GM23338 (cell line): ENCODE data around the gene NEO1. TPM values are rescaled to one million over a fixed set of nuclear protein-coding genes. Genes with fewer than 3 reads are reported as not detected.

ENCODE experiments used
- POLR2AphosphoS5 ChIP-seq: IDR thresholded peaks from 2 replicates; pipeline ENCODE4 v1.6.1; 2016; ENCODE audit warnings: antibody characterized with exemption, low read depth
- STAT1 ChIP-seq: IDR thresholded peaks from one replicate; pipeline ENCODE4 v1.6.1; 2016; ENCODE audit warnings: antibody characterized with exemption; ENCODE audit not compliant: unreplicated experiment
- ZNF114 ChIP-seq: fragments of 250-450 bp; sonication (Bioruptor Pico); IDR thresholded peaks from 2 replicates; pipeline ENCODE4 v1.5.0; 2020; ENCODE audit warnings: mild to moderate bottlenecking, moderate library complexity
- ZNF331 ChIP-seq: fragments of 250-450 bp; sonication (Bioruptor Pico); IDR thresholded peaks from 2 replicates; pipeline ENCODE4 v1.5.0; 2020; ENCODE audit warnings: low read depth, mild to moderate bottlenecking, moderate library complexity
- polyA plus RNA-seq: library from polyadenylated mRNA; unstranded; fragments of >200 nt; fragmentation: Nextera tagmentation; extraction: Ambion mirVana; gene quantifications from 2 replicates; pipeline ENCODE4 v1.2.1, GENCODE V29; 2016
- total RNA-seq: library from RNA; depleted of rRNA; stranded (reverse); fragments of >200 nt; shearing (Covaris generic); gene quantifications from 2 replicates; pipeline ENCODE4 v1.2.3, GENCODE V29; 2014
- TF ChIP-seq, protein P1 (sequence below): fragments of 250-450 bp; sonication (Bioruptor Pico); IDR thresholded peaks from 2 replicates; pipeline ENCODE4 v1.5.0; 2020; ENCODE audit warnings: mild to moderate bottlenecking, moderate library complexity
- TF ChIP-seq, protein P2 (sequence below): IDR thresholded peaks from 2 replicates; pipeline ENCODE4 v1.6.1; 2016; ENCODE audit warnings: antibody characterized with exemption
- TF ChIP-seq, protein P3 (sequence below), 2 experiments: fragments of 200-600 bp in 1 of 2; sonication (generic) in 1 of 2; conservative IDR thresholded peaks; 2 replicates each; pipeline versions ENCODE4 v1.5.1 to v1.6.1; 2016 to 2017; ENCODE audit warnings: antibody characterized with exemption in 2 of 2, low read depth in 2 of 2, mild to moderate bottlenecking in 2 of 2, moderate library complexity in 1 of 2

The NEO1 gene
- total and polyA plus RNA-seq, 2 experiments from 2014 or later = 8.4 to 45.8 TPM

DNA sequence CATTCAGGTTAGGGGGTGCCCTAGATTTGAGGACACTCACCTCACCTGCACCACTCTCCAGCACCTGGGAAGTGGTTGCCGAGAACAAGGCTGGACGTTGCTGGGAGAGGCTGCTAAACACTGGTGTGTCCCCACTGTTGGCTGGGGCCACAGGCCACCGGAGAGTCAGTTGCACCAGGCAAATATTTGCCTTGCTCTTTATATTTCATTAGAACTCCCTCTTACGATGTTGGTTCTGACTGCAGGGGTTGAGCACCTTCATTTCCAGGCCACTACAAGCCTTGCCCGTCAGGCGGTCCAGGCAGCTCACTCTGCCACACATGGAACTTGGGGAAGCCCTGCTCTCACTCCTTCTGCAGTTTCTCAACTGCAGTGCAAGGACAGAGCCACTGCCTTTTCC lies 285.8 kb downstream of the NEO1 start (continued):
- TF ChIP-seq, protein P1, sequence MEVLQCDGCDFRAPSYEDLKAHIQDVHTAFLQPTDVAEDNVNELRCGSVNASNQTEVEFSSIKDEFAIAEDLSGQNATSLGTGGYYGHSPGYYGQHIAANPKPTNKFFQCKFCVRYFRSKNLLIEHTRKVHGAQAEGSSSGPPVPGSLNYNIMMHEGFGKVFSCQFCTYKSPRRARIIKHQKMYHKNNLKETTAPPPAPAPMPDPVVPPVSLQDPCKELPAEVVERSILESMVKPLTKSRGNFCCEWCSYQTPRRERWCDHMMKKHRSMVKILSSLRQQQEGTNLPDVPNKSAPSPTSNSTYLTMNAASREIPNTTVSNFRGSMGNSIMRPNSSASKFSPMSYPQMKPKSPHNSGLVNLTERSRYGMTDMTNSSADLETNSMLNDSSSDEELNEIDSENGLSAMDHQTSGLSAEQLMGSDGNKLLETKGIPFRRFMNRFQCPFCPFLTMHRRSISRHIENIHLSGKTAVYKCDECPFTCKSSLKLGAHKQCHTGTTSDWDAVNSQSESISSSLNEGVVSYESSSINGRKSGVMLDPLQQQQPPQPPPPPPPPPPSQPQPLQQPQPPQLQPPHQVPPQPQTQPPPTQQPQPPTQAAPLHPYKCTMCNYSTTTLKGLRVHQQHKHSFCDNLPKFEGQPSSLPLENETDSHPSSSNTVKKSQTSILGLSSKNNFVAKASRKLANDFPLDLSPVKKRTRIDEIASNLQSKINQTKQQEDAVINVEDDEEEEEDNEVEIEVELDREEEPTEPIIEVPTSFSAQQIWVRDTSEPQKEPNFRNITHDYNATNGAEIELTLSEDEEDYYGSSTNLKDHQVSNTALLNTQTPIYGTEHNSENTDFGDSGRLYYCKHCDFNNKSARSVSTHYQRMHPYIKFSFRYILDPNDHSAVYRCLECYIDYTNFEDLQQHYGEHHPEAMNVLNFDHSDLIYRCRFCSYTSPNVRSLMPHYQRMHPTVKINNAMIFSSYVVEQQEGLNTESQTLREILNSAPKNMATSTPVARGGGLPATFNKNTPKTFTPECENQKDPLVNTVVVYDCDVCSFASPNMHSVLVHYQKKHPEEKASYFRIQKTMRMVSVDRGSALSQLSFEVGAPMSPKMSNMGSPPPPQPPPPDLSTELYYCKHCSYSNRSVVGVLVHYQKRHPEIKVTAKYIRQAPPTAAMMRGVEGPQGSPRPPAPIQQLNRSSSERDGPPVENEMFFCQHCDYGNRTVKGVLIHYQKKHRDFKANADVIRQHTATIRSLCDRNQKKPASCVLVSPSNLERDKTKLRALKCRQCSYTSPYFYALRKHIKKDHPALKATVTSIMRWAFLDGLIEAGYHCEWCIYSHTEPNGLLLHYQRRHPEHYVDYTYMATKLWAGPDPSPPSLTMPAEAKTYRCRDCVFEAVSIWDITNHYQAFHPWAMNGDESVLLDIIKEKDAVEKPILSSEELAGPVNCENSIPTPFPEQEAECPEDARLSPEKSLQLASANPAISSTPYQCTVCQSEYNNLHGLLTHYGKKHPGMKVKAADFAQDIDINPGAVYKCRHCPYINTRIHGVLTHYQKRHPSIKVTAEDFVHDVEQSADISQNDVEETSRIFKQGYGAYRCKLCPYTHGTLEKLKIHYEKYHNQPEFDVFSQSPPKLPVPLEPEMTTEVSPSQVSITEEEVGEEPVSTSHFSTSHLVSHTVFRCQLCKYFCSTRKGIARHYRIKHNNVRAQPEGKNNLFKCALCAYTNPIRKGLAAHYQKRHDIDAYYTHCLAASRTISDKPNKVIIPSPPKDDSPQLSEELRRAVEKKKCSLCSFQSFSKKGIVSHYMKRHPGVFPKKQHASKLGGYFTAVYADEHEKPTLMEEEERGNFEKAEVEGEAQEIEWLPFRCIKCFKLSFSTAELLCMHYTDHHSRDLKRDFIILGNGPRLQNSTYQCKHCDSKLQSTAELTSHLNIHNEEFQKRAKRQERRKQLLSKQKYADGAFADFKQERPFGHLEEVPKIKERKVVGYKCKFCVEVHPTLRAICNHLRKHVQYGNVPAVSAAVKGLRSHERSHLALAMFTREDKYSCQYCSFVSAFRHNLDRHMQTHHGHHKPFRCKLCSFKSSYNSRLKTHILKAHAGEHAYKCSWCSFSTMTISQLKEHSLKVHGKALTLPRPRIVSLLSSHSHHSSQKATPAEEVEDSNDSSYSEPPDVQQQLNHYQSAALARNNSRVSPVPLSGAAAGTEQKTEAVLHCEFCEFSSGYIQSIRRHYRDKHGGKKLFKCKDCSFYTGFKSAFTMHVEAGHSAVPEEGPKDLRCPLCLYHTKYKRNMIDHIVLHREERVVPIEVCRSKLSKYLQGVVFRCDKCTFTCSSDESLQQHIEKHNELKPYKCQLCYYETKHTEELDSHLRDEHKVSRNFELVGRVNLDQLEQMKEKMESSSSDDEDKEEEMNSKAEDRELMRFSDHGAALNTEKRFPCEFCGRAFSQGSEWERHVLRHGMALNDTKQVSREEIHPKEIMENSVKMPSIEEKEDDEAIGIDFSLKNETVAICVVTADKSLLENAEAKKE = no peak
- no peak for TF ChIP-seq POLR2AphosphoS5
- no peak for TF ChIP-seq STAT1
- no peak for TF ChIP-seq ZNF331 (CRISPR knock-in tag)
- TF ChIP-seq, protein P2, sequence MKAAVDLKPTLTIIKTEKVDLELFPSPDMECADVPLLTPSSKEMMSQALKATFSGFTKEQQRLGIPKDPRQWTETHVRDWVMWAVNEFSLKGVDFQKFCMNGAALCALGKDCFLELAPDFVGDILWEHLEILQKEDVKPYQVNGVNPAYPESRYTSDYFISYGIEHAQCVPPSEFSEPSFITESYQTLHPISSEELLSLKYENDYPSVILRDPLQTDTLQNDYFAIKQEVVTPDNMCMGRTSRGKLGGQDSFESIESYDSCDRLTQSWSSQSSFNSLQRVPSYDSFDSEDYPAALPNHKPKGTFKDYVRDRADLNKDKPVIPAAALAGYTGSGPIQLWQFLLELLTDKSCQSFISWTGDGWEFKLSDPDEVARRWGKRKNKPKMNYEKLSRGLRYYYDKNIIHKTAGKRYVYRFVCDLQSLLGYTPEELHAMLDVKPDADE = no peak
- TF ChIP-seq, protein P3, sequence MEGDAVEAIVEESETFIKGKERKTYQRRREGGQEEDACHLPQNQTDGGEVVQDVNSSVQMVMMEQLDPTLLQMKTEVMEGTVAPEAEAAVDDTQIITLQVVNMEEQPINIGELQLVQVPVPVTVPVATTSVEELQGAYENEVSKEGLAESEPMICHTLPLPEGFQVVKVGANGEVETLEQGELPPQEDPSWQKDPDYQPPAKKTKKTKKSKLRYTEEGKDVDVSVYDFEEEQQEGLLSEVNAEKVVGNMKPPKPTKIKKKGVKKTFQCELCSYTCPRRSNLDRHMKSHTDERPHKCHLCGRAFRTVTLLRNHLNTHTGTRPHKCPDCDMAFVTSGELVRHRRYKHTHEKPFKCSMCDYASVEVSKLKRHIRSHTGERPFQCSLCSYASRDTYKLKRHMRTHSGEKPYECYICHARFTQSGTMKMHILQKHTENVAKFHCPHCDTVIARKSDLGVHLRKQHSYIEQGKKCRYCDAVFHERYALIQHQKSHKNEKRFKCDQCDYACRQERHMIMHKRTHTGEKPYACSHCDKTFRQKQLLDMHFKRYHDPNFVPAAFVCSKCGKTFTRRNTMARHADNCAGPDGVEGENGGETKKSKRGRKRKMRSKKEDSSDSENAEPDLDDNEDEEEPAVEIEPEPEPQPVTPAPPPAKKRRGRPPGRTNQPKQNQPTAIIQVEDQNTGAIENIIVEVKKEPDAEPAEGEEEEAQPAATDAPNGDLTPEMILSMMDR (conservative IDR thresholded peaks at IDR 0.05; ENCODE audit: low read depth in 2 of 2) = no peak
- no peak for TF ChIP-seq ZNF114
